GM19468 (cell line): ENCODE data around the gene SCN3B.

Source experiments
- ATAC-seq: cut with Tn5 transposase; IDR thresholded peaks from one replicate; pipeline ENCODE4 v1.9.1; 2021; ENCODE audit warnings: mild to moderate bottlenecking, moderate library complexity, moderate number of reproducible peaks; ENCODE audit not compliant: unreplicated experiment; ENCODE audit errors: extremely low read depth

SCN3B gene, protein sequence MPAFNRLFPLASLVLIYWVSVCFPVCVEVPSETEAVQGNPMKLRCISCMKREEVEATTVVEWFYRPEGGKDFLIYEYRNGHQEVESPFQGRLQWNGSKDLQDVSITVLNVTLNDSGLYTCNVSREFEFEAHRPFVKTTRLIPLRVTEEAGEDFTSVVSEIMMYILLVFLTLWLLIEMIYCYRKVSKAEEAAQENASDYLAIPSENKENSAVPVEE

DNA sequence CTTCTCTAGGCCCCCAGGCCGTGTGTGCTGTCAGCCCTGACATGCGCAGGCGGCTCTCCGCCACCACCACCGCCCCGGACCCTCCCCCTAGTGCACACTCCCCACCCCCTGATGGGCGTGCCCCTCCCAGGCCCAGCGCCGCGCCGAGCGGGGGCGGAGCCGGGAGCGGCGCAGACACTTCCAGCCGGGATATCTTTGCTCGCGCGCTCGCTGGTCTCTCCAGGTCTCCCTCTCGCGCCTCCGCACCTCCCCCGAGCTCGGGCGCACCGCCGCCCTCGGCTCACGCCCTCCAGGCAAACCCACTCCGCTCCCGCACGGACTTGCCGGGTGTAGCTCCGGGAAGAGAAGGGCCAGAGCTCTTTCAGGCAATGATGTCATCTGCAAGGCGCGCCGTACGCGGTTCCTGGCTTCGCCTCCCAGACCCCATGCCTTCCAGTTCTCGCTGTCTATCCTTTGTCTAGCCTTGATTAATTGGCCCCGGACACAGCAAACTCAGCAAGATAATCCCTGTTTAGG lies at the start of gene SCN3B:
Gene SCN3B, minus strand, starts transcription at position 59 of the 516 bp plus-strand sequence. CDS start 823 bp downstream, outside the sequence.
- no peak for ATAC-seq

DNA sequence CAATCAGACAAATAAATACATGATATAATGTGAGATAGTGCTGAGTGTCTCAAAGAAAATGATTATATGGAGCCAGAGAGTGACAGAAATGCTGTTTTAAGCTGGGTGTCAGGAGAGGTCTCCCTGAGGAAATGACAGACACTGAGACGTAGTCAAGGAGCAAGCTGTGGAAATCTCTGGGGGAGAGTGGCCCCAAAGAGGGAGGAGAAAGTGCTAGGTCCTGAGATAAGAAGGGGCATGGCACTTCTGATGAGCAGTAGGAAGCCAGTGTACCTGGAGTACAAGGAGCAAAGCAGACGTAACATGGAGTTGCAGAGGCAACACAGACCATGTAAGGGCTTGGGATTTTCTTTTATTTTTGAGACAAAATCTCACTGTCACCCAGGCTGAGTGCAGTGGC lies 48.3 kb upstream of the SCN3B start:
- no peak for ATAC-seq

DNA sequence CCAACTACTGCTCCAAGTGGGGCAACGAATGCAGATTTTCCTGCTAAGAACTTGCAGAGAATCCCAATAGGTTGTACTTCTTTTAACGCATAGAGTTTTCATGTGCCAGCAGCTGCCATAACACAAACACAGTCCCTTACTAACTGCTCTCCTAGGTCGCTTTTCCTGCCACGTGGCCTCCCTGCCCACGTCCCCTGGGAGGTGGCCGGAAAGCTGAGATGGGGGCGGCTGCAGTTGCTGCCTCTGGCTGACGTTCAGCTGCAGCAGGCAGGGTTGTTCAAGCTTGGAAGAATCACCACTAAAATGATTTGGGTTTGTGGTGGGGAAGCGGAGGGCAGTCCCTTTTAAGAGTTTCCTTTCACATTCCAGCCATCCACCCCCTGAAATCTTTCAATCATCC lies 47.7 kb upstream of the SCN3B start:
- no peak for ATAC-seq

DNA sequence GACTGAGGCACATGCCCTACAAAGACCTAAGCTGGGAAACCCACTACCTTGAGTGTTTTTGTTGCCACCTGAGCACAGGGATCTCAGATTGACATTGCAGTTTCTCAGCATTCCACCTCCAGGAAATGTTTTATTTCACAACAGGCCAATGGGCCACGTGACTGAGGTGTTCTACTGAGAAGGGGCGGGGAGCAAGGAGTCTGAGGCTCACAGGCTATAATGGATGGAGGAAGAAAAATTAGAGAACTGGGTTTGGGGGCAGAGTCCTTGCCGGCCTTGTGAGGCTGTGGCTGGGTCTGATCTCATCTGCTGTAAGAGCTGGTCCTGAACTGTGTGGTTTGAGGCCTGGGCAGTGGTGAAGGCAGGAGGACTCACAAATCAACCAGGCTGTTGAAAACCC lies 46.3 kb upstream of the SCN3B start:
- ATAC-seq, result no peak

DNA sequence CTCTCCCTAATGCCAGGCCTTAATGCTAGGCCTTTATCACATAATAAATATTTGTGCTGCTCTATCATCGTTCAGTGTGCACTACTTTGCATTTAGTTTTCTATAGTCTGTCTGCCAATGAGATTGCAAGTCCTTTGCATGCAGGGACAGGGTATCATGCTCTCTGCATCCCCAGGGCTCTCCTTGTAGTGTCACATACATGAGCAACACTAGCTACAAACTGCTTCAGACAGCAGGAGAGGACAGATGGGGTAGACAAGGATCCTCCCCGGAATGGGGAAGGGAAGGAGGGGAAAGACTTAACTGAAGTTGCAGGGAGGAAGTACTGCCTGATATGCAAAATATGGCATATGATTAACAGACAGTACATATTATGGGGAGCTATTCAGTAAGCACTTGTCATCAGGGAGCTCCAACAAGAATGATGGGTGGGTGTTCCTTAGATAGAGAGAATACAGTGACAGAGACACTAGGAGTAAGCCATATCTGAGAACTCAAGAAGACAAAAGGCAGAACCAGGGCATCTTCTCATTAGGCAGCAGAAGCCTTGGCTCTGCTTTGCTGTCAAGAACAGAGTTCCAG lies 44.2 kb upstream of the SCN3B start:
- no peak for ATAC-seq

DNA sequence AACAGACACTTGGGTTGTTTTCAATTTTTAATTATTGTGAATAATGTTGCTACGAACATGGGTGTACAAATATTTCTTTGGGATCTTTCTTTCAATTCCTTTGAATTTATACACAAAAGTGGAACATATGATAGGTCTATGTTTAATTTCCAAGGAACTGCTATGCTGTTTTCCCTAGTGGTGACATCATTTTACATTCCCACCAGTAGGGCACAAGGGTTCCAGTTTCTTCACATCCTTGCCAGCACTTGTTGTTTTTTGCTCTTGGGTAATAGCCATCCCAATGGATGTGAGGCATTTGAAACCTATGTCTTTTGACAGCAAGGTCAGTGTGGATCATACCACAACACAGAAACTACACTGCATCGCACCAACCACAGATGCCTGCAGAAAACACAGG lies 41.8 kb upstream of the SCN3B start:
- no peak for ATAC-seq

DNA sequence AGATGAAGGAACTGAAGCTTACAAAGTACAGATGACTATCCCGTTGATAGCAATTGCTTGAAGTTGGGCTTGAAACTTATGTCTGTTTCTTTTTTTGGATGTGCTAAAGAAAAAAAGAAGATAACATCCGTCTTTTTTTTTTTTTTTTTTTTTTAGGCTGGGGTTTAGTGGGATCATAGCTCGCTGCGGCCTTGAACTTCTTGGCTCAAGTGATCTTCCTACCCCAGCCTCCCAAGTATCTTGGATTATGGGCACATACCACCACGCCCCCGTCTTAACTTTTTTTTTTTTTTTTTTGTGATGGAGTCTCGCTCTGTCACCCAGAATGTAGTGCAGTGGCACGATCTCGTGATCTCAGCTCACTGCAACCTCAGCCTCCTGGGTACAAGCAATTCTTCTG lies 40.8 kb upstream of the SCN3B start:
- ATAC-seq, result no peak

DNA sequence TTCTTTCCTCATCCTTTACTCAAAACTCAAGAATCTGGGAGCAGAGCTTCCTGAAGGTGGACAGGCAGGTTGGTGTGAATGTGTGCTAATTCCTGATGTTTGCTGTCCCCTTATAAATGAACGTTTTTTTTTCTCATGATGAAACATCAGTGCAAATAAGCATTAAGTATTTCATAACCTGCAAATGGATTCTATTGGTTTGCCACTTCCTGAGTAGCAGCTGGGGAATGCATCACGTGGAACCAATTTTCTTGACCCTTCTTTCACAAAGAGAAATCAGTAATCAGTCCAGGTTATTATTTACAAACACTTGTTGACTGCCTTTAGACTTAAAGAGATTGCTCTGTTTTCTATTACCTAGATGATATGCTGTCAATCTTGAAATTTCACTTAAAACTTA lies 40.1 kb upstream of the SCN3B start:
- no peak for ATAC-seq

DNA sequence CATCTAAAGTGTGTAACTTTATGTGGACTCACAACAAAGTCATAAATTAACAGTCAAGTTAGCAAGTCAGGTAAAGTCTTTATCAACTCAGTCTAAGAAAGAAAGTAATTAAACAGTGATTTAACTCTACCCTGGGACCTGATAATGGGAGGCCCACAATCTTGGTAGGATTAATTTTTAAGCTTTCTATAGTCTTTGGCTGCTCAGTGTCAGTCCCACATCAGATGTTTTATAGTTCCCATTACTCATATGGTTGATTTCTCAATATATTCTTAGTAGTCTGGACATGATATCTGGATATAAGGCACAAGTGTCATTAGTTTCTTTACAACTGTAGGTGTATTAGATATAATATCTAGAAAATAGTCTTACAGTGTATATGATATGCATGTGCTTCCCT lies 38.5 kb upstream of the SCN3B start:
- no peak for ATAC-seq

DNA sequence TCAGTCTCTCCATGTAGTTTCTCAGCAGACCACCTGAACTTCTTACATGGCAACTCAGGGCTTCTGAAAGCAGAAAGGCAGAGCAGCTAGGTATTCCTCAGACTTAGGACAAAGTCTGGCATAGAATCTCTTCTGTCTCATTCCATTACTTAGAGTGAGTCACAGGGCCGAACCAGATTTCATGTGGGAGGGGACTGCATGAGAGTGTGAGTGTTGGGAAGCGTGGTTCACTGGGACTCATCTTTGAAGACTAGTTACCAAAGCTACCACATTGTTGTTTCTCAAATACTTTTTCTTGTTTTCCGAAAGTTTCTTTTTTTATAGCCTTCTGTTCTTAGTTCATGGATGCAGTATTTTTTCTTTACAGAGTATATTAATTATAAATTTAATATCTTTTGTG lies 36.1 kb upstream of the SCN3B start:
- ATAC-seq, result no peak

DNA sequence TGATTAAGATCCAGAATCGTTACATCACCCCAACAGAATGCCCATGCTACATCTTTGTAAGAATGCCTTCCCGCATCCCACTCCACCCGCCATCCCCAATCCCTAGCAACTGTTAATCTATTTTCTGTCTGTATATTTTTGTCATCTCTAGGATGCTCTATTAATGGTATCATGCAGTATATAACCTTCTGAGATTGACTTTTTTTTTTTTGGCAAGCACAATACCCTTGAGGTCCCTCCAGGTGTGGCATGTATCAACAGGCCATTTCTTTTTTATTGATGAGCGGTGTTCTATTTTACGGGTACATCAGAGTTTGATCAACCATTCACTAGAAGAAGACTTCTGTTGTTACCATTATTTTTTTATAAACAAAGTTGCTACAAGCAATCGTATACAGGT lies 30.2 kb upstream of the SCN3B start:
- no peak for ATAC-seq

DNA sequence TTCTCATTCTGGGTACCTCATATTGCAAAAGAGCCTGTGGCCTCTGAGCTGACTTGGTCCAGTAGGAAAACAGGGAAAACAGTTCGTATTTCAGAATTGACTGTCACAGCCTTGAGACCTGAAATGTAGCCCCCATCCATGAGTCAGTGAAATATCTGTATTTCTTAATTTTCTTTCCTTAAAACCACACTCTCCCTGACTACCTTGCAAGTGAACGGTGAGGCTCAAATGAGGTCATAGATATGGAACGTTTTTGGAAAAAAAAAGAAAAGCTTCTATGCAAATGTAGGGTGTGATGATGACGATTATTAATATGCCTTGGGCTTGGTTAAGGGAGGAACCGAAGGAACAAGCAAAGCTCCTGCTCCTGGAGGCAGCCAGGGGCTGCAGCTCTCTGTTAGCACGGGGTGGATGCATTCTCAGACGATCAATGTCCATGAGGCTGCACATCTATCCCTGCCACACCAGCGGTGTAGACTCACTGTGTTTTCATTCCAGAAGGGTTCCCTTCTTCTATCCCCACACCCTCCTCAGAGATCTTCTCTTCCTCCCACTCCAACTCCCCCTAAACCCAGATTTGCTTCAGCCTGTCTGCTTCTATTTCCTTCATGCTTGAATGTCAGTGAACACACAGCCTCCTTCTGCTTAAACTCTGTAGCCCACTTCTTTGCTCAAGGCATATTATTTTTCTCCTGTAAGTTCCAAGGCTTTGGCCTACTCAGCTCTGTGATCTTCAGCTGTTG lies 29.2 kb upstream of the SCN3B start:
- no peak for ATAC-seq

DNA sequence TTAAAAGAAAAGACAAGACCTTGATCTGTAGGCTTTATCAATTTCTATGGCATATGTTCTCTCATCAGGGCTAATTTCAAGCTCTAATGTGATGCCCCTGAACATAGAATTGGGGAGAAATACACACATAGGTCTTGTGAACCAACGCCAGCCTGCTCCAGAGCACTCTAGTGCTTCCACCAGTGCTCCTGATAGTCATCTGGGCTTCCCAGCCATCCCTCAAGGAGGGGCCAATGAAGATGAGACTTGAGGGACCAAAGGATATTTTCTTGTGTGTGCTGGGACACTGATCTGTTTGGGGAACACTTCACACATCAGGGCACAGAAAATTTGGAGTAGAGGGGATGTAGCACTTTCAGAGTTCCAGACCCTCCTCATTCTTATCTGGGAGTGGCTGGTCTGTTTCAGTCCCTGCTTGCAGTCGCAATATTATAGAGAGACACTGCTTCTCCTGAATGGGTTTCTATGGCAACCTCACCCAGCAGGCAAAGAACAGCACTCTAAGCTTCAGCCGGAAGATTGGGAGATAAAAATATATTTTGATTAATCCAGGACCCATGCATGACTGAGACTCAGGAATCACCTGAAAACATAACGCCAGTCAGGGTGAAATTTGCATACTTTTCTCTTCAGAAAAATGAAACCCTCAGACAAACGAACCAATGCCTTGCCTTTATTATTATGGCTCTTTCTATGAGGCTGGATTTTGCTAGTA lies 28.4 kb upstream of the SCN3B start:
- no peak for ATAC-seq

DNA sequence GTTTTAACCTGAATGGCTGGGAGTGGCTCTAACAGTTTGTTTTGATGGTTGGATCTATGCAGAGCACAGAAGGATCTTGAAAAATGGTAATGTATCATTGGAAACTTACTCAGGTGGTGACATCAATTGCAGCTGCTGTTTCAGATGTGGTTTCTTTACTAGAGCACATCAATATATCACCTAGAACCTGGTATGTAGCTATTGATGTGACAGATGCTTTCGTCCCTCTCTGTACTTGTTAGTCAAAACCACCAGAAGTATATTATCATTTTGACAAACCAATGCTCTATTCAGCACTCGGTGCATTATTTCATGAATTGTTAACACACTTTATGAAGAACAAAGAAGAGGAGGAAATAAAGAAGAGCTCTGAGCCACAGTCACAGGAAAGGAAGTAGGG lies 26.6 kb upstream of the SCN3B start:
- no peak for ATAC-seq

DNA sequence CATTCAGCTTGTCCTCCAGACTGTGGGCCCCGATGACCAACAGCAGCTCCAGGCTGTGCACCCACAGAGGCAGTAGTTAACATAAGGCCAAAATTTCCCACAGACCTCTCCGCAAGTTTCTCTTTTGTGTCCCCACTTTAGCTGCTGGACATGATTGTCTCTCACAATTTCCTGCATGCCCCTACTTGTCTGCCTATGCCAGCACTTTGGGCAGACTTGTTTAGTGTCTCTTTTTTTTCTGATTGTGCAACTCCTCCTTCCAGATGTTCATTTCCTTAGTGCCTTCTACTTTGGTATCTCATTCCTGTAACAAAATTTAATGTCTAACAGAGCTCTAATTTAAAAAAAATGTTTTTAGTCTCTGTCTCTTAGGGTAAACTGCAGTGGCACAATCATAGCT lies 23.8 kb upstream of the SCN3B start:
- ATAC-seq, result no peak

DNA sequence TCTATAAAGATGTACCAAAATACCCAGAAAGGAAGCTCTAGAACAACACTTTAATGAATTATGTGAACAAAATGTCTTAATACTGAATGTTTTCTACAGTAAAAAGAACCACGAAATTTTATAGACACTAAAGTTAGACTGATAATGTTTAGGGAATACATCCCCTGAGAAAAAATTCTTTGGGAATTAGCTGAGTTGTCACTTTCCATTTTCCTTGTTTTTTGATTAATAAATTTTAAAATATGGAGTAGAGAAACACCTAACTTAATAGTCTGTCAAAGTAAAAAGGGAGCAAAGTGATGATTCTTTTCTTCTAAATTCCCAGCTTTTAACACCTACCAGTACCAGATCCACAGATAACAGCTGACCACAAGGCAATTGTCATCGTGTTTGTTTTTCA lies 23.1 kb upstream of the SCN3B start:
- no peak for ATAC-seq

DNA sequence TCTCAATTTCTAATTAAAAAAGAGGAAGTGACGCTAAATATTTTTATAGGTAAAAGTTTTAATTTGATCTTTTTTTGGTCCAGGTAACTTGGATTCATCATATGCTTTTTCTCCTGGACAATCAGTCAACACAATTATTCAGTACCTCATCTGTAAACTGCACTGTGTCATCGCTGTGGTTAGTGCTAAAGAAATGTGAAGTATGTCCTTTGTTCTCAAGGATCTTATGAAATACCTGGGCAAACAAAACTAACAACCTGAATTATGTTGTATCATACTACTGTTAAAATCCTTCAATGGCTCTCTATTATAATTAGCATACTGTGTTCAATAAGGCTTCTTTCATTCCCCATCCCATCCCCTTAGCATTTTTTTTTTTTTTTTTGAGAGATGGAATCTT lies 19.9 kb upstream of the SCN3B start:
- ATAC-seq, result no peak

DNA sequence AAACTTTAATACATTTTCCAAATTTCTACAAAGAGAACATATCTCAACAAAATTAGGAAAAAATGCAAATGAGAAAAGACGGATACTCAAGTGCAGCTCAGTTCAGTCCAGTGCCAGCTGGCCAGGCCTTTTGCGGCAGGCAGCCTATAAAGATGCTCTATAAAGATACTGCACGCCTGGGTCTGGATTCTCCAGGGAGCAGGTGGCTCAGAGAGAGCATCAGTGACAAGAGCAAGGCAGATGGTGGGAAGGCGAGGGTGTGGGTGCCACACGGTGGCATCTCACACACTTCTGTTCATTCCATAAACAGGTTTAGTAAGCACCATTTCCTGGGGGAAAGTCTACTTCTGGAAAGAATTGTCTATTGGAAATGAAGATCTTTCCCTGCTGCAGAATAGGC lies 18.1 kb upstream of the SCN3B start:
- no peak for ATAC-seq

DNA sequence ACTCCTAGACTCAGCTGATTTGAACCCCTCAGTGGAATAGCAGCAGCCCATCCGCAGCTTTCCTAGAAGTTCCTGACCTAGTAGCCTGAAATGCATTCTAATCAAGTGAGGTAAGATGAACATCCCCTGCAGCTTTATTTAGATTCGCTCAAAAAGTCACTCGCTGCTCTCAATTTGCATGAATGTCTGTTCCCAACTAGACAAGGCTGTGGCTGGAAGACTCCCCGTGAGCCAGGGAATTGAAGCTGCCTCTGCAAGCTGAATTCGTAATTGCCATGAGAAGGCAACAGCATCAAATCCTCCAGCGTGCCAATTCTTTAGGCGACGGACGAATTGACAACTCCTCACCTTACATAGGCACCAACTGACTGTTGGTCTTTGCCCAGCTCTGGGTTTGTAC lies 17.1 kb upstream of the SCN3B start:
- no peak for ATAC-seq

DNA sequence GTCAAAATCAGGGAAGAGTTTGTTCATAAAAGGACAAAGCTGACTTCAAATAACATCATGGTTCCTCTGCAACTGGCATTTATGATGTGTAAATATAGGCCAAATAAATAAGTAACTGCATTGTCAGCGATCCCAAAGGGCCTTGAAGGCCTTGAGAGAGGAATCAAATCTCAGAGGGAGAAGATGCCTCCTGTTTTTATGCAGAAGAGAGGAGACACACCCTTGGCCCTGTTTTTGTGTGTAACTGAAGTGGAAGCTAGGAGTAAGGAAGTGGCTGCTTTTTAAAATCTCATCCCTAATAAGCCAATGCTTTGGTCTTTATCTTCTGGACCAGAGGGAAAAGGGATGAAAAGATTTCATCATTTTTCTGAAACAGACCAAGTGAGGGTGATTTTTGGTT lies 15.7 kb upstream of the SCN3B start:
- no peak for ATAC-seq

DNA sequence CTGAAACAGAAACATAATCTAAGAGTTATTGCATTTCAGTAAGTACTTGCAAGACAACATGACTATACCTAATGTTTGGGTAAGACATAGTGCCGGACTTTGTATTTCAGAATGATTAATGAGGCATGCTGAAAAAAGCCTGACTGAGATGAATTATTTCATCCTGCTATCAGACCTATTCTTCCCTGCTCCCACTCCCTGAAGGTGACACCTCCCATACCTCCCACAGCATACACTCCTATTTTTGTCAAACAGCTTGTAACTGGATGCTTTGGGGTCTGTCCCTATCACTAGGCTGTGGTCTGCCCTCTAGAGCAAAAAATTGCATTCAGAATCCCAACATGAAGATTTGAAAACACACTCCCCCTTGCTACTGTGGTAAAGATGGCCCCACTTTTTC lies 10.9 kb upstream of the SCN3B start:
- no peak for ATAC-seq
